NCI-H1105 (cell line): Measurements from ENCODE around the gene GGT5.
"Not testable (repeated sequence)": the region's sequence is repeated elsewhere in the genome, so short reads cannot be mapped to it uniquely, and the experiment has no call there.

Experiments used
- DNase-seq: peaks from one replicate; lab custom pipeline; 2025; lab: John Stamatoyannopoulos, UW

GGT5 gene, protein sequence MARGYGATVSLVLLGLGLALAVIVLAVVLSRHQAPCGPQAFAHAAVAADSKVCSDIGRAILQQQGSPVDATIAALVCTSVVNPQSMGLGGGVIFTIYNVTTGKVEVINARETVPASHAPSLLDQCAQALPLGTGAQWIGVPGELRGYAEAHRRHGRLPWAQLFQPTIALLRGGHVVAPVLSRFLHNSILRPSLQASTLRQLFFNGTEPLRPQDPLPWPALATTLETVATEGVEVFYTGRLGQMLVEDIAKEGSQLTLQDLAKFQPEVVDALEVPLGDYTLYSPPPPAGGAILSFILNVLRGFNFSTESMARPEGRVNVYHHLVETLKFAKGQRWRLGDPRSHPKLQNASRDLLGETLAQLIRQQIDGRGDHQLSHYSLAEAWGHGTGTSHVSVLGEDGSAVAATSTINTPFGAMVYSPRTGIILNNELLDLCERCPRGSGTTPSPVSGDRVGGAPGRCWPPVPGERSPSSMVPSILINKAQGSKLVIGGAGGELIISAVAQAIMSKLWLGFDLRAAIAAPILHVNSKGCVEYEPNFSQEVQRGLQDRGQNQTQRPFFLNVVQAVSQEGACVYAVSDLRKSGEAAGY

DNA sequence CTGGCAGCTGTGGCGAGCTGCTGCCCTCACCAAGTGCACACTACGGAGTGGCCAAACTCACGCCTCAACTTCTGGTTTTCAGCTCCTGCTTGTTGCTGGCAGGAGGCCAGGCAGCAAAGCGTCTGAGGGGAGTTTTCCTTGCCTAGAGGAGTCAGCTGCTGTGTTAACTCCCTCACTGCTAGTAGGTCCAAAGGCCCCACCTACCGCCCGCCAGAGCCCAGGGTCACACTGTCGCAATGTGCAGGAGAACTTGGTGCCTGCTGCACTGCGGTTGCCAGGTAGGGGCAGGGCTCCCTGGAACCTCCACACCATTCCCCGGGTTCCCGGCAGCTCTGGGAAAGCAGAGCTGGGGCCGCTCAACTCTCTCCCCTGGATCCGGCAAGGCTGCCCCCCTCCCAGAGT, at the start of gene GGT5:
TSS of gene GGT5 (minus strand) at position 53 of the 402 bp plus-strand sequence. CDS start 357 bp downstream, outside the sequence.
- not testable (repeated sequence) for DNase-seq

DNA sequence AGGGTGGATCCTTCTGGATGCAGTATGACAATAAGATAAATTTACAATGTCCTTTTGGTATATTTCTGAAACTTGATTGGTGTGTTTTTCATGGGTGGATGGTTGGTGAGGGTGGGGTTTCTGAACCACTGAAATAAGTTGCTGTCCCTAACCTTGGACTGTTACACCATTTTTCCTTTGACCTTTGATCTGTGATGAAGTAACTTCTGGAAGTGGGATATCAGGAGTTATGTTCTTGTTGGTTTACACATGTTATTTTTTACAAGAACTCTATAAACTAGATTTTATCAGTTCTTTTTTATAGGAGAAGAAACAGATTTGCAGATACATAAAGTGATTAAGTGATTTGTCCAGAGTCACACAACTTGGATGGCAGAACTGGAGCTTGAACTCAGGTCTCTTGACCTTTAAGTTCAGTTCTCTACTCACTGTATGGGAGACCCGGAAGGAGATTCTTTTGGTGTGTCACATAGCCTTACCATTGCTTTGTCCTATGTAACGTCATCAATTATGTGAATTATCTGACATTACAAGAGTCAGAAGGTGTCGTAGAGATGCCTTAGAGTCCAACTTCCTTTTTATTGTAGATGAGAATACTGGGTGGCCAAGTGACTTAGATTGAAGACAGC, 47.4 kb upstream of the GGT5 start:
- DNase-seq = not testable (repeated sequence)

DNA sequence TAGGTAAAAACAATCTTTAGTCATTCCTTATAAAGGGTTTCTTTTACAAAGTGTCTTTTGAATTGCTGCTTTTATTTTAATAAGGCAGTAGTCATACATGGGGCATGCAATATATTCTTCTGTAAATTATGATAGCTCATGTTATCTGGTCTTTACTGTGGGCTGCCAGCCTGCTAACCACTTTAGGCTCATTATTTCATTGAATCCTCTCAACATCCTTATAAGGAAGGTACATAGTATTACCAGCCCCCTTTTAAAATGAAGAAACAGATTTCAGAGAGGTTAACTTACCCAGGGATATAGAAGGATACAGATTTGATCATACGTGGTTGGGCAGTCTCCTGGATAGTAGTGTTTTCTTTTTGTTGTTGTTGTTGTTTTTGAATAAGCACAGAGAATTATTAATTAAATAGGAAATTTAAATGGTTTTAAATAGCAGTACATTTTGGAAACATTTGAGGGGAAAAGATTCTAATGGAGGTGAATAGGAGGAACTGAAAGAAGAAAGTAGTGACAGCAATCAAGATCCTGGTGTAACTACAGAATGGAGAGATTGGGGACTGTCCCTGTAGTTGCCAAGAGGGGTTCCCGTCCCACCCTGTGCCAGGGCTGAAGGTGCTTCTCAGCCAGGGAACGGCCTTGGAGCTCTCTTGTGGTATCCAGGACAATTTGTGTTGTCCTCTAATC, 46.8 kb upstream of the GGT5 start:
- DNase-seq = no peak

DNA sequence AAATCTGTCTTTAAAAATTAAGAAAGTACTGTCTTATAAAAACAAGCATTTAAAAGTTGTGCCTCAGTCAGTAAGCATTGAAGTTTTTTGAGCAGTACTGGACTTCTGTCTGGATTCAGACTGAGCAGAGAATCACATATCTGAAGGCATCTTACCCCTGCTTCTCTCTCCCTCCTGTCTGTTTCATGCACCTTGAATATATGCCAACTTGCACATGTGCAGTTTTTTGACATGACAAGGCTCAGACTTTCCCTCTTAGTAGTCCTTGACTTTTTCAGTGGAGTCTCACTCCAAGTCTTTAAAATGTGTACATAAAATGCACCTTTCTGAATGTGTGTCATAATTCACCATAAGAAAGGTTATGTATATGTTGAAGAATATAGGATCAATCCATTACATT, 45.6 kb upstream of the GGT5 start:
- no peak for DNase-seq

DNA sequence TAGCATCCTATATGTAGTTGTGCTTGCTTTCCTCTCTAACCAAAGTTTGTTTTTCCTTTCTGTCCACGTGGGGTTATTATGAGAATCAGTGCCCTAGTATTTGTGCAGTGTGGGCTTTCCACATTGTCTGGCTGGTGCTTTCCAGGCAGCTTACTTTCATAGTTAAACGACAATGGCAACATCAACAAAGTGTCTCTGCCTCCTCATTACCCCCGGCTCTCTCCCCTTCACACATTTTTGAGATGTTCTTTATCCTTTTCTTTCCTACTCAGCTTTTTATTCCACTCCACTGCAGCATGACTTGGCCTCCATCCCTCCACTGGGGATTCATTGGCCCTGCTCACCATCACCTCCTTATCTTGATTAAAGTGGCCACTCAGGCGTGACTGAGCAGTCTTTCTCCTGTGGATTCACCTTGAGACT, 44.9 kb upstream of the GGT5 start:
- DNase-seq = no peak

DNA sequence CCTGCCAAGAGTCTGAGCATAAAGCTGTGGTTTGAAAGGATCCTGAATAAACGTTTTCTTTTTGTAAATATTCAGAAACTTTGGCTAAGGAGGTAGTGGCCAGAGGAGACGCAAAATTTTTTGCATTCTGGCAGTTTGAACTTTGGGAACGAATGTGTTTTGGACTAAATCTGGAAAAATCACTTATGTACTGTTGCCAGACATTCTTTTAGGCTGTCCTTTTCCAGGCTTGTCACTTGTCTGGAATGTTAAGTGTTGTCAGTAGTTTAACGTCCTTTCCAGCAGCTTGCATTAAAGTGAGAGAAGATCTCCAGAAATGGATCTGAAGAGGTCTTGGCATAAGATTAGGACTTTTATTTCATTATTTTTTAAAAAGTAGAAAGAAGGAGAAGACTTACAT, 44.2 kb upstream of the GGT5 start:
- DNase-seq = no peak

DNA sequence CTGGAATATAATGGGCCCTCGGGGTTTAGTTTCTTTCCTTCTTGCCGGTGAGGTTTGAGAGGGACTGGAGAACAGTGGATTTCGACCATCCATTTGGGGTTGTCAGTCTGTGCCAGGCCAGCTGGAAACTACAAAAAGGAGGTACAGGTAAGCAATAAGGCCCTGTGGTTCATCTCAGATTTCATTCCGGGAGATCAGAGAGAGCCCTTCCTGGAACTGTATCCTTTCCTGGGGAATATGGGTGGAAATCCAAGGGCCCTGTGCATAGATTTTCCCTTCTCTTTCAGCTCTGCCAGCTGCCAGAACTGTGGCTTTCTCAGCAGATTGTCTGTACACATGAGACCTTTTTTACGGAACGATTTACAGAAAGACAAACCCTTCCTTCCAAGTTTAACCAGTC, 42.9 kb upstream of the GGT5 start:
- DNase-seq = not testable (repeated sequence)

DNA sequence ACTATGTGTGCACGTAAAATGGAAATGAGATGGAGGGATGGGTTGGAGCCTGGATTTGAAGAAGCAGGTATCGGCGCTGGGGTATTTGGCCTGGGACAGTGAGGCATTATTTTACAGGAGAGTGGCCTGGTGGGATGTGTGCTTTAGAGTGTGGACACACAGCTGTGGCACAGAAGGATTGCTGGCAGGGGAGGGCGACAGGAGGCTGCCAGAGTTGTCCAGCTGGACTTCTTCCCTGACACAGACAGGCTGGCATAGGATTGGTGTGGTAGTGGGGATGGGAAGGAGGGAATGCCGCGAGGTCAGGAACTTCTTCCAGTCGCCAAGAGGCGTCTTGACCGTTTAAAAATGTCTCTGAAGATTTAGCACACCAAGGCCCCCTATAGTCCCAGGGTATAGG, 42.3 kb upstream of the GGT5 start:
- DNase-seq = not testable (repeated sequence)

DNA sequence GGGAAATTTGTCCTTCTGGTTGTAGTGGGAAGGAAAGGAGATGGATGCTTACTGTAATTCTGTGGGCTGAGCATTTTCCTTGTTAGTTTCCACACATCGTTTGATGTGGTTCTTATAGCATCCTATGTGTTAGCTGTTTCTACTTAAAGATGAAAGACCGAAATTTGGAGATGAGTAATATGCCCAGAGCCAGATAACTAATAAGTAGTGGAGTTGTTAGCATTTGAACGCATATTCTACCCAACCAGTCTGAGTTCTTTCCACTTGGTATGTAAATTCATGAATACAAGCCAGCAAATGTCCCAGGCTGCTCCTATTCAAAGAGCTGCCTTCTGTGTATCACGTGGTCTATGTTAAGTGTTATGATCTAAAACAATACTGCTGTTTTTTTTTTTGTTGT, 40.4 kb upstream of the GGT5 start:
- no peak for DNase-seq

DNA sequence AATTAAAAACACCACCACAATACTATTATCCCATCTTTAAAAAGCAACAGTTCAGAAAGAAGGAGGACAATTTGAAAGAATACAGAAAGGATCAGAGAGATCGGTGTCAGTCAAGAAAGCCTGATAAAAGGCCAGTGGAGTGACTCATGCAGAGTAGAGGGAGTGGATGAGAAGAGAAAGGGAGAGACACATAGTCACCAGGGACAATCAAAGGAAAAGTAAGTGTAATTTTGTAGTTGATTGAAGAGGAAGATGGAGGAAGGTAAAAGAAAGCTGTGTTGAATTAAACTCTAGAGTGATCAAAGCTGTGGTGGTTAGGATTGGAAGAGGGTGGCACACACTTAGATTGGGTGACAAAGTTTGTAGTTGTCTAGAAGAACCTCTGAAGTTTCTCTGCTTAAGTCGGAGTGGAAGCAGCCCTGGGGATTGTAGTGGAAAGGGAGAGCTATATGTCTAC, 39.9 kb upstream of the GGT5 start:
- no peak for DNase-seq

DNA sequence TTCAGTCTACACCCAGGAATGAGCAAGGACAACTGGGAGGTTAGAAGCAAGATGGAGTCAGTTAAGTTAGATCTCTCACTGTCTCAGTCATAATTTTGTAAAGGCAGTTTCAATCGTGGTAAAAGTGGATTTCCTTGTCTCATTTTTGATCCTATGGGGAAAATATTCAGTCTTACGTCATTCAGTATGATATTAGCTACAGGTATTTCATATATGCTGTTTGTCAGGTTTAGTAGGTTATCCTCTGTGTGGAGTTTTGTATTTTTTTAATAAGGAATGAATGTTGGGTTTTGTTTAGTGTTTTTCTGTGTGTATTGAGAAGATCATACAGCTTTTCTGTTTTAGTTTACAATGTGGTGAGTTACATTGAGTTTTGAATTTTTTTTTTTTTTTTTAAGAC, 37.5 kb upstream of the GGT5 start:
- DNase-seq = no peak

DNA sequence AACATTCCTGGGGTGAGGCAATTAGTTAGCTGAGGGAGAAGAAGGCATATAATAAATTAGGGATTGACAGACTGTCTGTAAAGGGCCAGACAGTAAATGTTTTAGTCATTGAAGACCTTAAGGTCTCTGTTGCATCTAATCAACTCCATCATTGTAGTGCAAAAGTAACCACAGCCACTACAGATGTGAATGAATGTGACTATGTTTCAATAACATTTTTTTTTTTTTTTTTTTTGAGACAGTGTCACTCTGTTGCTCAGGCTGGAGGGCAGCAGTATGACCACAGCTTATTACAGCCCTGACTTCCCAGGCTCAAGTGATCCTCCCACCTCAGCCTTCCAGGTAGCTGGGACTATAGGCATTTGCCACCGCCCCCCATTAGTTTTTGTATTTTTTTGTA, 35.5 kb upstream of the GGT5 start:
- not testable (repeated sequence) for DNase-seq

DNA sequence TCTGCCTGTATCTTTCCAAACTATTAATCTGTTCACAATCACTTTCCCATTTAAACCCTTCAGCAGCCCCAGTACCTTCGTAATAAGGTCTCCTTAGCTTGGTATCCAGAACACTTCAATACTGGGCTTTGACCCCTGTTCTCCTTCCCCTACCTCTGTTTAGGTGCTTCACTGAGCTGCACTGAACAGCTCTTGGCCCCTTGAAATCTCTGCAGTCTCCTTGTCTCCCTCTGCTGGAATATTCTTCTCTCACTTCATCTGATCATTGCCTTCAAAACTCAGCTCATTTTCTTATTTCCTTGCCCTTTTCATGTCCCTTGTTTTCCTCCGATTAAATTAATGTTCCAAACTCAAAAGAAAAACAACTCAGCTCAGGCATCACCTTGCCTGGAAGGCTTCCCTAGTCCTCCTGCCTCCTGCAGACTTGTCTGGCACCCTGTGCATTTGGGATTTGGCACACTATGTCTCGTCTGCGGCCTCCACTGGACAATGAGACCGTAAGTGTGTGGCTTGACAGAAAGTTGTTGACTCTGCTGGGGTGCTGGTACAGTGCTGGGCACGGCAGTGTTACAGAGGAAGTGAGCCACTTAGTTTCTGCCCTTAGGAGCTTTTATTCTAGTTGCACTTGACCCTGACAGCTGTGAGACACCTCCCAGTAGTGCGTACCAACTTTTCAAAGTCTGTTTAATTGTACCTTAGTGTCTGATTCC, 30.0 kb upstream of the GGT5 start:
- not testable (repeated sequence) for DNase-seq

DNA sequence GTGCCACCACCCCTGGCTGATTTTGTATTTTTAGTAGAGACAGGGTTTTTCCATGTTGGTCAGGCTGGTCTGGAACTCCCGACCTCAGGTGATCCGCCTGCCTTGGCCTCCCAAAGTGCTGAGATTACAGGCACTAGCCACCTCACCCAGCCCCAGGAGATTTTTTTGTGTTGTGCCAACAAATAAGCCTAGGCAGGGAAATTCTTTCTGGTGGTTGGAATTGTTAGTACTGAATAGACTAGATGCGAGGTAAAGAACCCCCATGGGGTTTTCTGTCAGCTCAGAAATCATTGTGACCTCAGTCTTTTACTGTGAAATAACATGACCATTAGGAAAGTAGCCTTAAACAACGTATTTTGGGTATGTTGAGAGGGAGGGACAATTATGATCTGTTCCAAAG, 29.0 kb upstream of the GGT5 start:
- not testable (repeated sequence) for DNase-seq

DNA sequence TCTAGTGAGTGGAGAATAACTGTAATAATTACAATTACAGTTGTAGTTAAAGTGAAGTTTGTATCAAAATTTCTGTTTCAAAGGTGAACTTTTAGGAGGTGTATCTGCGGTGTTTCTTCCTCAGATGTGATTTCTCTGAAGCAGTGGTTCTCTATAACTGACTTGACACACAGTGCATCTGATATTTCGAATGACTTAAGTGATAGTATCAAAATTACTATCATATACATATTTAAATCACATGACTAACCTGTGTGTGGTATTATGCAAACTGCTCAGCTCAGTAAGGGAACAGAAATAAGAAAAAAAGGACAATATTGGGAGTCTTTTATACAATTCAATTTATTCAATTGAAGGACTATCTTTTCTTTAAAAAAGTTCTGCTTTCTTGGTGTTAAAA, 28.1 kb upstream of the GGT5 start:
- DNase-seq = not testable (repeated sequence)

DNA sequence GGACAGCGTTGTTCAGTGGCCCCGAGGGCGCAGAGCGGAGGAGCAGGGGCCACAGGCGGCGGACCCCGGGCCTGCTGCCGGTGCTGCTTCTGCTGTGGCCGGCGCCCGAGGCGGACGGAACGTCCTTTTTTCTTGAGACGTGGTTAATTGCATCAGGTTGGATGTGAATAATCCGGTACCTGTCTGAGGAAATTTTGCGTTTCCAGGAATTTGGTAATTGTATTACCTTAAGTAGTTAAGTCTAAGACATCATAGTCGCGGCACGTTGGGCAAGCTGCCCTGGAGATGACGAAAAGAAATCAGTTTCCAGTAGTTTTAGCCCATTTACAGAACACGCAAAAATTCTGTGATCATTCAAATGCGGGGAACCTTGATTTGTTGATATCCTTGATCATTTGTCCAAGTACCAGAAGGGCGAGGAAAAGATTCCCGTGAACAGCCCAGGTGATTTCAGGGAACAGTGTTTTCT, 26.5 kb upstream of the GGT5 start:
- no peak for DNase-seq

DNA sequence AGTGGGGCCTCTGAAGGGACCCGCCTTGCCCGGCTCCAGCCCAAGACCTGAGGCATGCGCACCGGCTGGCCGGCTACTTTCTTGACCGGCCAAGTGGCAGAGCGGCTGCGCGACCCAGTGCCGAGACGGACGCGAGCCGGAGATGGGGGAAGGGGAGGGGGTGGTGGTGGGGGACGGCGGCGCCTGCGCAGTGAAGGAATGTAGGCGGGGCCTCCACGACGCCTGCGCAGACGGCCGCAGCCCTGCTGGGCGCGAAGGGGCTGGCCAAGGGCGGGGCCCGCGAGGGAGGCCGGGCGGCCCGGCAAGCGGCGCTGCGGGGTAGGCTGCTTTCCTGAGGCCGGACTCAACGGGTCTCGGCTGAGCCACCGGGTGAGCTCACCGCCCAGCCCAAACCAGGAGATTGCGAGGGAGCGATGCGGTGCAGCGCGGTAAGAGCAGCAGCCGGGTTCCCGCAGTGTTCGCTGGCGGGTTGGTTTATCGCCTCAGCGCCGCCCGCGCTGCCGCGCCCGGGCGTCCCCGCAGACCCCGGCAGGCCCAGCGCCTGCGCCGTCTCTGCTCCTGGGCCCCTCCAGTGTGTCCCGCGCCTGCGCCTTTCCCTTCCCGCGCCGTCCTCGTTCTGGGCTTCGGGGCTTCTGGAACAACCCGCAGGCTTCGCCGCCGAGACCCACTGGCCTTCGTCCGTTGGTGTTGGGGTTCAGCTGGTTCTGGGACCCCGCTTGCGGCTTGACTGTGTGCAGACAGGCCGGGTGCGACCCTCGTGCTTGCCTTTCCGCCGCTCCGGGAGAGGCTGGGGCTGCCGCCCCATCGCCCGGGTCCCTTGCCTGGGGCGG, 25.9 kb upstream of the GGT5 start, which contains the start of gene SPECC1L:
TSS of gene SPECC1L (plus strand) at position 276 of the 830 bp plus-strand sequence. CDS start 31,401 bp downstream, outside the sequence.
- DNase-seq = peak; percentile 83

DNA sequence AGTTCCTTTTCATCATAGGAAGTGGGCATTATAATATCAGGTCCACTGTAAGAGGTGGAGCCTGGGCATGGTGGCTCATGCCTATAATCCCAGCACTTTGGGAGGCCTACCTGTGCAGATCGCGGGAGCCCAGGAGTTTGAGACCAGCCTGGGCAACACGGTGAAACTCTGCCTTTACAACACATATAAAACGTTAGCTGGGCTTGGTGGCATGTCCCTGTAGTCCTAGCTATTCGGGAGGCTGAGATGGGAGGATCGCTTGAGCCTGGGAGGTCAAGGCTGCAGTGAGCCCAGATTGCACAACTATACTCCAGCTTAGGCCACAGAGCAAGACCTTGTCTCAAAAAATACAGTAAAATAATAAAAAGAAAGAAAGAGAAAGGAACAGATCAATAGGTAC, 21.6 kb upstream of the GGT5 start:
- DNase-seq = not testable (repeated sequence)

DNA sequence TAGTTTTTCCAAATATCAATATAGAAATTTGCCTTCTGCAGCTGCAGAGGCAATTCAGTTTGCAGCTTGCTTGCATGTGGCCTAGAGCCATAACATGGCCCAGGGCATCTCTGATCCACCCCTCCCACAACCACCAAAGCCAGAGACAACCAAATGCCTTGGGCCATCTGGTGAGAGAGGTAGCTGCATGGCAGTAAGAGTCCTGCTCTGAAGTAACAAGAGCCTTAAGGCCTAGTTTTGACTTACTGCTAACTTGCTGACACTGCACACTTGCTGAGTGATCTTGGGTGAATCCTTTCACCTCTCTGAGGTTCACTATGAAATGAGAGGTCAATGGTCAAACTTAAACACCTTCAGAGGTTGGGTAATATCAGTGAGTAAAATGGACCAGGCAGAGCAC, 20.9 kb upstream of the GGT5 start:
- DNase-seq = no peak

DNA sequence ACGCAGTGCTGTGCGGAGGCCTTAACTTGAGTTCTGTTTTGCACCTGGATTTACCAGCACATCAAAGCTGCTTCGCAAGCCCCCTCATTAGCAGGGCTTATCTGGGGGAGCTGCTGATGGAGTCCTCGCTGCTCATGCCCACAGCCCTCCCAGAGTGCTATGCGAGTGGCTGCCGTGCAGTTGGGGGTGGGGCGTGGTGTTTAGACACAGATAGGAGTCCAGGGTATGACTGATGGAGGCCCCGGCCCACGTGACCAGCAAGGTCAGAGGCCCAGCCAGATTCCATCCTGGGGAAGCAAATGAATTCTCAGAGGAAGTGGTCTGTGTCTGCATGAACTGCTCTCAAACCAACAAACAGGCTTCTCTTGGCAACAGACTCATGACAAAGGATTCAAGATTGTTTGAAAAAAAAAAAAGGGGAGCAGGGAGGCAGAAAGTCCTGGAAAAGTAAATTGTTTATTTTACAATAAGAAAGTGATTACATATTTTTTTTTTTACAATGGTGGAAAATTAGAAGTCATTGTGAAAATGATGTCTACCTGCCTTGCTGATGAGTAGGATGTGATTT, 19.5 kb upstream of the GGT5 start:
- DNase-seq = not testable (repeated sequence)
